GM23338 (cell line): ENCODE data around the gene IRGC.

ENCODE experiments used
- CREB1 ChIP-seq: fragments of 250-450 bp; sonication (Bioruptor Pico); IDR thresholded peaks from 2 replicates; pipeline ENCODE4 v1.5.0; 2020; ENCODE audit warnings: low read depth, mild to moderate bottlenecking, moderate library complexity
- CTCF ChIP-seq, 2 experiments: fragments of 200-600 bp in 1 of 2; sonication (generic) in 1 of 2; conservative IDR thresholded peaks; 2 replicates each; pipeline versions ENCODE4 v1.5.1 to v1.6.1; 2016 to 2017; ENCODE audit warnings: antibody characterized with exemption in 2 of 2, low read depth in 2 of 2, mild to moderate bottlenecking in 2 of 2, moderate library complexity in 1 of 2
- EZH2 ChIP-seq: fragments of 200-600 bp; sonication (generic); IDR thresholded peaks from one replicate; pipeline ENCODE4 v1.8.0; 2017; ENCODE audit warnings: antibody characterized with exemption, mild to moderate bottlenecking, low read depth; ENCODE audit not compliant: unreplicated experiment
- EZH2phosphoT487 ChIP-seq: fragments of 200-600 bp; sonication (generic); IDR thresholded peaks from one replicate; pipeline ENCODE4 v1.8.1; 2018; ENCODE audit warnings: antibody characterized with exemption; ENCODE audit not compliant: unreplicated experiment
- JUNB ChIP-seq: IDR thresholded peaks from one replicate; pipeline ENCODE4 v1.6.1; 2016; ENCODE audit warnings: antibody characterized with exemption; ENCODE audit not compliant: unreplicated experiment
- NANOG ChIP-seq: IDR thresholded peaks from 2 replicates; pipeline ENCODE4 v1.6.1; 2016; ENCODE audit warnings: antibody characterized with exemption, borderline replicate concordance
- POLR2AphosphoS5 ChIP-seq: IDR thresholded peaks from 2 replicates; pipeline ENCODE4 v1.6.1; 2016; ENCODE audit warnings: antibody characterized with exemption, low read depth
- REST ChIP-seq: IDR thresholded peaks from one replicate; pipeline ENCODE4 v1.6.1; 2018; ENCODE audit warnings: antibody characterized with exemption; ENCODE audit not compliant: unreplicated experiment
- STAT1 ChIP-seq: IDR thresholded peaks from one replicate; pipeline ENCODE4 v1.6.1; 2016; ENCODE audit warnings: antibody characterized with exemption; ENCODE audit not compliant: unreplicated experiment
- ZNF114 ChIP-seq: fragments of 250-450 bp; sonication (Bioruptor Pico); IDR thresholded peaks from 2 replicates; pipeline ENCODE4 v1.5.0; 2020; ENCODE audit warnings: mild to moderate bottlenecking, moderate library complexity
- ZNF331 ChIP-seq: fragments of 250-450 bp; sonication (Bioruptor Pico); IDR thresholded peaks from 2 replicates; pipeline ENCODE4 v1.5.0; 2020; ENCODE audit warnings: low read depth, mild to moderate bottlenecking, moderate library complexity
- ZNF462 ChIP-seq: fragments of 250-450 bp; sonication (Bioruptor Pico); IDR thresholded peaks from 2 replicates; pipeline ENCODE4 v1.5.0; 2020; ENCODE audit warnings: mild to moderate bottlenecking, moderate library complexity
- TF ChIP-seq, protein P1 (sequence below): IDR thresholded peaks from 2 replicates; pipeline ENCODE4 v1.6.1; 2016; ENCODE audit warnings: antibody characterized with exemption

DNA sequence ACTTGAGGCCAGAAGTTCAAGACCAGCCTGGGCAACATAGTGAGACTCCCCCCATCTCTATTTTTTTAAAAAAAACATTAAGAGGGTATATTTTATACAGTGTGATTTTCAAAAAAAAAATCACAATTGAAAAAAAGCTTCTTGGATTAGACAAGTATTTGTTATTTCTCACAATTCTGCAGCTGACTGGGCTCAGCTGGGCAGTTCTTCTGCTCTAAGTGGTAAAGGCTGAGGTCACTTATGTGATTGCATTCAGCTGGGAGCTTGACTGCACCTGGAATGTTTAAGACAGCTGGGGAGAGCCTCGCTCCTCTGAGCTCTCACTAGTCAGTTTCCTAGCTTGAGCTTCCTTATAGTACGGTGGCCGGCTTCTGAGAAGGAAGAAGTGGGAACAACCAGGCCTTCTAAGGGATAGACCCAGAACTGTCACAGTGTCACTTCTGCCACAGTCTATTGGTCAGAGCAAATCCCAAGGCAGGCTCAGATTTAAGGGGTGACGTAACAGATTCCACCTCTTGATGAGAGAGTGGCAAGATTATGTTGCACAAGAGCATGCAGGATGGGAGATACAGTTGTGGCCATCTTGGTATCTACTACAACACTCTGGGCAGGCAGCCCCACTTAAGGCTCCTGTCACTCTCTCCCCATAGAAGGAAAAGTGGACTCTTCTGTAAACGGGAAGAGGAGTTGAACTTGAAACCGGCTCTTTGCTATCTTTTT is 19.7 kb upstream of the IRGC start:
- TF ChIP-seq CREB1 (CRISPR knock-in tag), result no peak
- no peak for TF ChIP-seq CTCF (conservative IDR thresholded peaks at IDR 0.05; ENCODE audit: low read depth in 2 of 2)
- no peak for TF ChIP-seq EZH2
- TF ChIP-seq, protein P1, sequence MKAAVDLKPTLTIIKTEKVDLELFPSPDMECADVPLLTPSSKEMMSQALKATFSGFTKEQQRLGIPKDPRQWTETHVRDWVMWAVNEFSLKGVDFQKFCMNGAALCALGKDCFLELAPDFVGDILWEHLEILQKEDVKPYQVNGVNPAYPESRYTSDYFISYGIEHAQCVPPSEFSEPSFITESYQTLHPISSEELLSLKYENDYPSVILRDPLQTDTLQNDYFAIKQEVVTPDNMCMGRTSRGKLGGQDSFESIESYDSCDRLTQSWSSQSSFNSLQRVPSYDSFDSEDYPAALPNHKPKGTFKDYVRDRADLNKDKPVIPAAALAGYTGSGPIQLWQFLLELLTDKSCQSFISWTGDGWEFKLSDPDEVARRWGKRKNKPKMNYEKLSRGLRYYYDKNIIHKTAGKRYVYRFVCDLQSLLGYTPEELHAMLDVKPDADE, result no peak
- TF ChIP-seq POLR2AphosphoS5, result no peak
- no peak for TF ChIP-seq EZH2phosphoT487
- no peak for TF ChIP-seq REST
- TF ChIP-seq JUNB, result no peak
- no peak for TF ChIP-seq ZNF462 (CRISPR knock-in tag)
- no peak for TF ChIP-seq STAT1
- no peak for TF ChIP-seq NANOG
- peak; percentile 90 for TF ChIP-seq ZNF331 (CRISPR knock-in tag)
- TF ChIP-seq ZNF114 (CRISPR knock-in tag), result no peak
